Vagina (tissue), 2 donors: ENCODE measurements around the gene SERPINH1.
A peak's percentile ranks its signal among the peaks of the same experiment; 100 is the strongest.

Source experiments
- CTCF ChIP-seq, 3 experiments: fragments of 450-650 bp in 2 of 3; fragments of 200-600 bp in 1 of 3; sonication (generic) in 1 of 3; IDR thresholded peaks; one replicate each; pipeline ENCODE4 v1.5.1; 2017 to 2019; ENCODE audit warnings: antibody characterized with exemption in 3 of 3, mild to moderate bottlenecking in 2 of 3, moderate library complexity in 2 of 3
- POLR2A ChIP-seq, 2 donors: fragments of 450-650 bp; IDR thresholded peaks; one replicate each; pipeline ENCODE4 v1.6.1; 2017; ENCODE audit warnings: antibody characterized with exemption in 2 of 2, mild to moderate bottlenecking in 2 of 2, moderate library complexity in 2 of 2
- POLR2AphosphoS5 ChIP-seq, 2 donors: sonication (generic); formaldehyde crosslinking; IDR thresholded peaks; one replicate each; pipeline ENCODE4 v1.9.0; 2017; ENCODE audit warnings: antibody characterized with exemption in 2 of 2, mild to moderate bottlenecking in 2 of 2, low read depth in 1 of 2; ENCODE audit not compliant: insufficient read depth in 1 of 2

GRCh38 chr11:75583718-75584658 is 21.9 kb downstream of the SERPINH1 start:
- TF ChIP-seq CTCF (IDR thresholded peaks at IDR 0.05) (no peak), POLR2AphosphoS5 (IDR thresholded peaks at IDR 0.05; ENCODE audit: insufficient read depth in 1 of 2, low read depth in 1 of 2) (peak in 1 of 2 donors; percentile 39), POLR2A (IDR thresholded peaks at IDR 0.05) (no peak)
